DOHH2 (cell line): ENCODE results near the gene SNTB2.

Experiments used
- EZH2phosphoT487 ChIP-seq: fragments of 200-600 bp; sonication (generic); IDR thresholded peaks from 2 replicates; pipeline ENCODE4 v1.6.1; 2017; ENCODE audit warnings: borderline replicate concordance, mild to moderate bottlenecking, antibody characterized with exemption, low read length, moderate library complexity, mixed read lengths
- TF ChIP-seq, protein P1 (sequence below): fragments of 200-600 bp; sonication (generic); IDR thresholded peaks from one replicate; pipeline ENCODE4 v1.5.1; 2014; ENCODE audit warnings: antibody characterized with exemption, mild to moderate bottlenecking, low read depth, low read length; ENCODE audit not compliant: poor library complexity, severe bottlenecking

GRCh38 chr16:69217433-69217832, 30.5 kb downstream of the SNTB2 start:
- TF ChIP-seq, protein P1, sequence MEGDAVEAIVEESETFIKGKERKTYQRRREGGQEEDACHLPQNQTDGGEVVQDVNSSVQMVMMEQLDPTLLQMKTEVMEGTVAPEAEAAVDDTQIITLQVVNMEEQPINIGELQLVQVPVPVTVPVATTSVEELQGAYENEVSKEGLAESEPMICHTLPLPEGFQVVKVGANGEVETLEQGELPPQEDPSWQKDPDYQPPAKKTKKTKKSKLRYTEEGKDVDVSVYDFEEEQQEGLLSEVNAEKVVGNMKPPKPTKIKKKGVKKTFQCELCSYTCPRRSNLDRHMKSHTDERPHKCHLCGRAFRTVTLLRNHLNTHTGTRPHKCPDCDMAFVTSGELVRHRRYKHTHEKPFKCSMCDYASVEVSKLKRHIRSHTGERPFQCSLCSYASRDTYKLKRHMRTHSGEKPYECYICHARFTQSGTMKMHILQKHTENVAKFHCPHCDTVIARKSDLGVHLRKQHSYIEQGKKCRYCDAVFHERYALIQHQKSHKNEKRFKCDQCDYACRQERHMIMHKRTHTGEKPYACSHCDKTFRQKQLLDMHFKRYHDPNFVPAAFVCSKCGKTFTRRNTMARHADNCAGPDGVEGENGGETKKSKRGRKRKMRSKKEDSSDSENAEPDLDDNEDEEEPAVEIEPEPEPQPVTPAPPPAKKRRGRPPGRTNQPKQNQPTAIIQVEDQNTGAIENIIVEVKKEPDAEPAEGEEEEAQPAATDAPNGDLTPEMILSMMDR: no peak
- TF ChIP-seq EZH2phosphoT487: no peak
